ENCODE results near the gene HSD17B1.
"Not testable (repeated sequence)": the region's sequence is repeated elsewhere in the genome, so short reads cannot be mapped to it uniquely, and the experiment has no call there.

The HSD17B1 gene

DNA sequence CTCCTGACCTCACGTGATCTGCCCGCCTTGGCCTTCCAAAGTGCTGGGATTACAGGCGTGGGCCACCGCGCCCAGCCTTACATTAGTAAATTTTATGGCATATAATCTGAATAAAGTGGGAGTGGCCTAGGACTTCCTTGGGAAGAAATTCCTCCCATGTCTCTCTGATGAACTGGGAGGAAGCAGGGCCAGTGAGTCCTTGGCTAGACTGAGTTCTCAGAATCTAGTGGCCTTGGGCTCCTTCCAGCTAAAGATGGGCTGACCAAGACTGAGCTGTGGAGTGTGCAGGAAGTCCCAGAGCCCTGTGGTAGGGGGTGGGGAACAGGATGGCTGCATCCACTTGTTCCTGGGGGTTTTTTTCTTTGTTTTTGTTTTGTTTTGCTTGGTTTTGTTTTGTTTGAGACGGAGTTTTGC, 26.7 kb upstream of the HSD17B1 start:
- DNase-seq = no peak

DNA sequence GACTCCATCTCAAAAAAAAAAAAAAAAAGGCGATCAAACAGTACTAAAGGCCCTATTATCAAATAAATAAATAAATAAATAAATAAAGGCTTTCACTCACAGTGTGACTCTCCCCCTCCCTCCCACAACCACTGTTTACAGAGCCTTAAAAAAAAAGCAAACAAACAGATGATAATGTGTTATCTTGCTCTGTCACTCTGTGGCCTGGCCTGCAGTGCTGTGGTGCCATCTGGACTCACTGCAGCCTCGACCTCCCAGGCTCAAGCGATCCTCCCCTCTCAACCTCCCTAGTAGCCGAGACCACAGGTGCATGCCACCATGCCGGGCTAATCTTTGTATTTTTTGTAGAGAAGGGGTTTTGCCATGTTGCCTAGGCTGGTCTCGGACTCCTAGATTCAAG, 24.8 kb upstream of the HSD17B1 start:
- no peak for DNase-seq

DNA sequence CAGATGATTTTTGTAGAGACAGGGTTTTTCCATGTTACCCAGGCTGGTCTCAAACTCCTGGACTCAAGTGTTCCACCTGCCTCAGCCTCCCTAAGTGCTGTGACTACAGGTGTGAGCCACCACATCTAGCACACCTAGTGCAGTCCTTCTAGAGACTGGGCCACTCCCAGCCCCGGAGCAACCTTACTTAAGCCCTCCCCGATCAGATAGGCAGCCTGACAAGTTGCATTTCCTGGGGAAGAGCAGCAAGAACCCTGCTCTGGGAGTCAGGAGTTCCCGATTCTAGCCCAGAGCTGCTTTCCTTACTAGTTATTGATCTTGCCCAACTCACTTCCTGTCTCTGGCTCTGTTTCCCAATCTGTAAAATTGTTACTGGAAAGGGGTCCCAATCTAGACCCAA, 23.7 kb upstream of the HSD17B1 start:
- no peak for DNase-seq

DNA sequence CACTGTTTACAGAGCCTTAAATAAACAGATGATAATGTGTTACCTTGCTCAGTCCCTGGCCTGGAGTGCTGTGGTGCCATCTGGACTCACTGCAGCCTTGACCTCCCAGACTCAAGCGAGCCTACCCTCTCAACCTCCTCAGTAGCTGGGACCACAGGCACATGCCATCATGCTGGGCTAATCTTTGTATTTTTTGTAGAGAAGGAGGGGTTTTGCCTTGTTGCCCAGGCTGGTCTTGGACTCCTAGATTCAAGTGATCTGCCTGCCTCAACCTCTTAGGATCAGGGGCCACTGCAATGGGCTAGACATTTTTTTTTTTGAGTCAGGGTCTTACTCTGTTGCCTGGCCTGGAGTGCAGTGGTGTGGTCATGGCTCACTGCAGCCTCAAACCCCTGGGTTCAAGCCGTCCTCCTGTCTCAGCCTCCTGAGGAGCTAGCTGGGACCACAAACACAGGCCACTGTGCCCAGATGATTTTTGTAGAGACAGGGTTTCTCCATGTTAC, 21.7 kb upstream of the HSD17B1 start:
- DNase-seq = no peak

- DNase-seq = peak; percentile 64
These were observed 21.0 kb upstream of the HSD17B1 start for GRCh38 chr17:42531455-42532354.

DNA sequence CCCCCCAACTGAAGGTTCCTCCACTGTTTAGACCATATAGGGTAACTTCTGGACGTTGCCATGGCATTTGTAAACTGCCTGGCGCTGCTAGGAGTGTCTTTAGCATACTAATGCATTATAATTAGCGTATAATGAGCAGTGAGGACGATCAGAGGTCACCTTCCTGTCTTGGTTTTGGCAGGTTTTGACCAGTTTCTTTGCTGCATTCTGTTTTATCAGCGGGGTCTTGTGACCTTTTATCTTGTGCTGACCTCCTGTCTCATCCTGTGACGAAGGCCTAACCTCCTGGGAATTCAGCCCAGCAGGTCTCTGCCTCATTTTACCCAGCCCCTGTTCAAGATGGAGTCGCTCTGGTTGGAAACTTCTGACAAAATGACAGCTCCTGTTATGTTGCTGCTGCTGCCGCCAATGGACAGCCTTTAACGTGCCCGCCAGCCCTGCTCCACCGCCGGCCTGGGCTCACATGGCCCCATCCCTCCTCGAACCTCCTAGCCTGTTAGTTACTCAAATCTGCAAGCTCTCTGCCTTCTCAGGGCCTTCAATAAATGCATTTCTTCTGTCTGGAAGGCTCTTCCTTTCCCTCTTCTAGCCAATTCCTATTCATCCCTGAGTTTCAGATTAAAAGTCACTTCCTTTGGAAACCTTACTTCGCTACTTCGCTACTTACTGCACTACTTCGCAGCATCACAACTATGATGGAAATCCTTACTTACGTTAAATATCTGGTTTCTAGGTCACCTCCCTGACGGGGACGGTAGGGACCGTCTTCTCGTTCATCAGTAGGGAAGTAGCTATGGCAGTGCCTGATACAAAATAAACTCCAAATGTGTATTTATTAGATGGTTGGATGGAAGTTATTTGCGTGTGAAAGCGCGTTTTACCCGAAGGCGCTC, 17.3 kb upstream of the HSD17B1 start:
- DNase-seq = no peak

GRCh38 chr17:42536048-42536371, 16.7 kb upstream of the HSD17B1 start, which contains the start of gene NAGLU:
Gene NAGLU, plus strand, starts transcription at chr17:42536241. Its CDS starts 32 bp downstream, at chr17:42536273.
- DNase-seq = peak; percentile 88 to 89

DNA sequence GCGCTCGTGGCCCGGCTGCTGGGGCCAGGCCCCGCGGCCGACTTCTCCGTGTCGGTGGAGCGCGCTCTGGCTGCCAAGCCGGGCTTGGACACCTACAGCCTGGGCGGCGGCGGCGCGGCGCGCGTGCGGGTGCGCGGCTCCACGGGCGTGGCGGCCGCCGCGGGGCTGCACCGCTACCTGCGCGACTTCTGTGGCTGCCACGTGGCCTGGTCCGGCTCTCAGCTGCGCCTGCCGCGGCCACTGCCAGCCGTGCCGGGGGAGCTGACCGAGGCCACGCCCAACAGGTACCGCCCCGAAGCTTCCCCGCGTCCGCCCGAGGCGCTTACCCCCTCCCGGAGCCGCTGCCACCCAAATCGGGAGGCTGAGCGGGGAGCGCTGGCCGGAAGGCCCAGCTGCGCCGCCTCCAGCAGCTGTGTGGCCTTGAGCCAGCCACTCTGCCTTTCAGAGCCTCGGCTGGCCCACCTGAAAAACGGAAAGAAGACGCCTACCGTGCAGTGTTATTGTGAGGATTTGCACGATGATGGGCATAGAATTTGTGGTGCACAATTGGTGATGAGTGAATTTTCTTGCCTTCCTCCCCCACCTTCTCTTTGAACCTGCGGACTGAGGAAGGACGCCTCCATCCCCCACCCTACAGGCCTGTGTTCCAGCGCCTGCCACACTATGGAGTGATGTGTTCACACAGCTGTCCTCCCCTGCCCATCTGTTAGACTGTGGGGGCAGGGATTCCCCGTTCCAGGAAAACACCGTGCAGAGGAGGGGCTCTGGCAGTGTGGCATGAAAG, 16.2 kb upstream of the HSD17B1 start:
- peak; percentile 86 to 87 for DNase-seq

DNA sequence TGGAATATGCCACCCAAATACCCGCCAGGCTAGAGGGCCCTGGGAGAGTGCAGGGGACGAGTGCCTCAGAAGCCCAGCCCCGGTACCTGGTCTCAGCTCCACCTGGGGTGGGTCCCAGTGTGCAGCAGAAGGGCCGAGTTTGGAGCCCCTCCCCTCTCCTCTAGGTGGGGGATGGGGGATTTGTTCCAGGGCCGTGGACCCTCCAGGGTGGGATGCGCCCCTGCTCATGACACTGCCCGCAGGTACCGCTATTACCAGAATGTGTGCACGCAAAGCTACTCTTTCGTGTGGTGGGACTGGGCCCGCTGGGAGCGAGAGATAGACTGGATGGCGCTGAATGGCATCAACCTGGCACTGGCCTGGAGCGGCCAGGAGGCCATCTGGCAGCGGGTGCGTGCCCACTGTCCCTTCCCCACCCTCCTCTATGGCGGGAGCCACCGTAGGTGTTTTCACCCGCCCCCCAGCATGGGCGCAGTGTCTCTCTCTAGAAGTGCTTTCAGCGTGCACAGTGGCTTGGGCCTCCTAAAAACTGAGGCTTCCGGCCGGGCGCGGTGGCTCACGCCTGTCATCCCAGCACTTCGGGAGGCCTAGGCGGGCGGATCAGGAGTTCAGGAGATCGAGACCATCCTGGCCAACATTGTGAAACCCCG, 15.4 kb upstream of the HSD17B1 start:
- DNase-seq = no peak

DNA sequence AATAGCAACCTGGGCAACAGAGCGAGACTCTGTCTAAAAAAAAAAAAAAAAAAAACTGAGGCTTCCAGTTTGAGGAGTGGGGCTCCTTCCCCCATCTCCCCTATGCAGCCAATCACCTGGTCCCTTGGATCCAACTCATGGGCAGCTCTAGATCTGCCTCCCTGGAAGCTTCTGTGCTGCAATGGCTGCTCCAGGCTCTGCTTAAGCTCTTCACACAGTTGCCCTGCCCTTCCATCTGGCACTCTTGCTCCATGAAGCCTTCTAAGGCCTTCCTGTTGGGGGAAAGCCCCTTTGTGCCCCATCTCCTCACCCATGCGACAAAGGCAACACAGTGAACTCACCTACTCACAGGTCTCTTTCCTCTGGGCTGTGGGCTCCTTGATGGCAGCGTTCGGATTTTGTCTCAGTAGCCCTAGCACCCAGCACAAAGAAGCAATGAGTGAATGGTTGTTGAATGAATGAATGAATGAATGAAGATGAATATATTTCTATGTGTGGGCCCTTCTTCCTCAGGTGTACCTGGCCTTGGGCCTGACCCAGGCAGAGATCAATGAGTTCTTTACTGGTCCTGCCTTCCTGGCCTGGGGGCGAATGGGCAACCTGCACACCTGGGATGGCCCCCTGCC, 14.8 kb upstream of the HSD17B1 start:
- no peak for DNase-seq

DNA sequence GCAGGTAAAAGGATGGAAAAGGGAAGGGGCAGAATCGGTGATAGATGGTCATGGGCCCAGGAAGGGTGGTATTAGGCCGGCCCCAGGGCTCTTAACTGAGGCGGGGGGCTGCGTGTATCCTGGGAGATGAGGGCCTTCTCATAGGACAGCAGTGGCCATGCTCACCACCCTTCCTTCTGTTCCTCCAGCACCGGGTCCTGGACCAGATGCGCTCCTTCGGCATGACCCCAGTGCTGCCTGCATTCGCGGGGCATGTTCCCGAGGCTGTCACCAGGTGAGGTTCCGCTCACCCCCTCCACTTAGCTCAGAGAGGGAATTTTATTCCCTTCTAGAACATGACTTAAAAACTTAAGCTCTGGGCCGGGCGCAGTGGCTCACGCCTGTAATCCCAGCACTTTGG, 14.2 kb upstream of the HSD17B1 start:
- no peak for DNase-seq

GRCh38 chr17:42540558-42540957, 12.2 kb upstream of the HSD17B1 start:
- DNase-seq = not testable (repeated sequence)

GRCh38 chr17:42541041-42541833, 11.5 kb upstream of the HSD17B1 start:
- no peak for DNase-seq

DNA sequence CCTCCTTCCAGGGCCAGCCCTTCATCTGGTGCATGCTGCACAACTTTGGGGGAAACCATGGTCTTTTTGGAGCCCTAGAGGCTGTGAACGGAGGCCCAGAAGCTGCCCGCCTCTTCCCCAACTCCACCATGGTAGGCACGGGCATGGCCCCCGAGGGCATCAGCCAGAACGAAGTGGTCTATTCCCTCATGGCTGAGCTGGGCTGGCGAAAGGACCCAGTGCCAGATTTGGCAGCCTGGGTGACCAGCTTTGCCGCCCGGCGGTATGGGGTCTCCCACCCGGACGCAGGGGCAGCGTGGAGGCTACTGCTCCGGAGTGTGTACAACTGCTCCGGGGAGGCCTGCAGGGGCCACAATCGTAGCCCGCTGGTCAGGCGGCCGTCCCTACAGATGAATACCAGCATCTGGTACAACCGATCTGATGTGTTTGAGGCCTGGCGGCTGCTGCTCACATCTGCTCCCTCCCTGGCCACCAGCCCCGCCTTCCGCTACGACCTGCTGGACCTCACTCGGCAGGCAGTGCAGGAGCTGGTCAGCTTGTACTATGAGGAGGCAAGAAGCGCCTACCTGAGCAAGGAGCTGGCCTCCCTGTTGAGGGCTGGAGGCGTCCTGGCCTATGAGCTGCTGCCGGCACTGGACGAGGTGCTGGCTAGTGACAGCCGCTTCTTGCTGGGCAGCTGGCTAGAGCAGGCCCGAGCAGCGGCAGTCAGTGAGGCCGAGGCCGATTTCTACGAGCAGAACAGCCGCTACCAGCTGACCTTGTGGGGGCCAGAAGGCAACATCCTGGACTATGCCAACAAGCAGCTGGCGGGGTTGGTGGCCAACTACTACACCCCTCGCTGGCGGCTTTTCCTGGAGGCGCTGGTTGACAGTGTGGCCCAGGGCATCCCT, 9.3 kb upstream of the HSD17B1 start:
- DNase-seq = no peak

GRCh38 chr17:42544874-42545283, 7.8 kb upstream of the HSD17B1 start:
- DNase-seq = no peak

- DNase-seq = not testable (repeated sequence)
These were observed 6.8 kb upstream of the HSD17B1 start for GRCh38 chr17:42545755-42546505.

- DNase-seq = no peak
These were observed 5.7 kb upstream of the HSD17B1 start for GRCh38 chr17:42547001-42547461.

GRCh38 chr17:42547698-42548069, 5.0 kb upstream of the HSD17B1 start:
- DNase-seq = no peak

Measured in AML-193 (cell line).